ENCODE results near the gene CADPS.

The CADPS gene

DNA sequence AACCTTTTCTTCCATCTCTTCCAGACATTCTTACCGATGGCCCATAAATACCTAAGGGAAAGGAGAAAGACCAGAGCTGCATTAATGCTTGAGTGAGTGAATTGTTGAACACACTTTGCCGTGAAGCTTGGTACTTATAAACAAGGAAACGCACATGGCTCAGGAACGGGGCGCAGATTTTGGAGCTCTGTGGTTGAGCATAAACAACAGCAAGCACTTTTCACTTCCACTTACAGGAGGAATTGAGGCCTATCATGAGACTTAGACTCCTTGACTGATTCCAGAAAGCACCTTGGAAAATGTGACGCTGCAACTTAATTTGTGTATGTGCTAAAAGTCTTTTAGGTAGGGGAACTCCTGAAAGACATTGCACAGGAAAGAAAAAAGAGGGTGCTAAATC is 304.3 kb downstream of the CADPS start:
- H3K4me1 ChIP-seq (ENCODE audit: insufficient read depth, low read length): peaks cover 4% of the 10 kb centered on the region; the same call in 1 of the 2 replicates
- H3K36me3 ChIP-seq (ENCODE audit: insufficient read depth, low read length): no peaks in the 10 kb centered on the region
- no peaks in the 10 kb centered on the region for H3K9me3 ChIP-seq (ENCODE audit: control insufficient read depth, insufficient read depth, low read length)
- H3K9ac ChIP-seq (ENCODE audit: low read depth, low read length): no peak overlapping the region

DNA sequence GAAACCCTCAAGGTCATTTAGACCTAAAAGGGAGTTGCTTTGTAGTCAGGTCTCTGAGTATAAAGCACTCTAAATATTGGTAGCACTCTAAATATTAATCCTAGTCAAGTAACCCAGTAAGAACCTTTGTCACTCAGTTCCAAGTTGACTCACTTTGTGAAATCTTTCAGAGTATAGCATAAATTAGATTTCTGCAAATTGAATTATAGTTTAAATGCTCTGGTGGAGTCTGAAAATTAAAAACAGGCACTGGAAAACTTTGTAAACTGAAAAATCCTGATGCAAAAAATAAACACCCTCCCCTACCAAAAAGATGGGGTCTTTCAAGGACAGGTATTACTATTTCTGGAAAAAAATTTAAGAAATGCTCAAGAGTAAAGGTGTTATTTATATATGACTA is 305.6 kb downstream of the CADPS start:
- Histone ChIP-seq H3K36me3 (ENCODE audit: insufficient read depth, low read length) (no peaks in the 10 kb centered on the region), H3K9me3 (ENCODE audit: control insufficient read depth, insufficient read depth, low read length) (no peaks in the 10 kb centered on the region), H3K9ac (ENCODE audit: low read depth, low read length) (no peak overlapping the region), H3K4me1 (ENCODE audit: insufficient read depth, low read length) (peaks cover 4% of the 10 kb centered on the region; the same call in 1 of the 2 replicates)

DNA sequence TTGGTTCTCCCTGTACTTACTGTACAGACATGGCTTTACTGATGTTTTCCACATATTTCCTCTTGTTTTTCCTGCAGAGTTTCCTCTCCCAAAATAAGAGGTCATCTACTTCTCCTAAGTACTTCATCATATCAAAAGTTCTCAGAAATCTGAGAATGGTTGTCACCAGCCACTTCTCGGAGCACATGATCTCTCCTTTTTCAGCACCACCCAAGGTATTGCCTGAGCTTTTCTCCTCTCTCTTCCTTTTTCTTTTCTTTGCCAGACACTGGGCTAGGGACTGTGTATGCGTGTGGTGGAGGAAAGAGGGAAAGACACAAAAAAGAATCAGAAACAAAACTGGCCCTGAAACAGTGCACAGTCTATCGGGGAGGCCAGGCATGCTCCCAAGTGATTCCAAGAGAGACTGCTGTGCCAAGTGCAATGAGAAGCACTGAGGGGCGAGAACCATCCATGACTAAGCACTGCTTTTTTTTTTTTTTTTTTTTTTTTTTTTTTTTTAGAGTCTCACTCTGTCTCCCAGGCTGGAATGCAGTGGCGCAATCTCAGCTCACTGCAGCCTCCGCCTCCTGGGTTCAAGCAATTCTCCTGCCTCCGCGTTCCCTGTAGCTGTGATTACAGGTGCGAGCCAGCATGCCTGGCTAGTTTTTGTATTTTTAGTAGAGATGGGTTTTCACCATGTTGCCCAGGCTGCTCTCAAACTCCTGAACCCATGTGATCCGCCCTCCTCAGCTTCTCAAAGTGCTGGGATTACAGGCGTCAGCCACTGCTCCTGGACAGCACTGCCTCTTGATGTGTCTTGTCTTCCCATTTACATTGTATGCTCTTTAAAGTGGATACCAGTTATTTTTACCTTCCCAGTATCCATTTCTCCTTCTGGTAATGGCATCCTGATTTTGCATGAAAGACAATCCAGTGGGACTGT is 307.9 kb downstream of the CADPS start:
- H3K4me1 ChIP-seq (ENCODE audit: insufficient read depth, low read length): peaks cover 4% of the 10 kb centered on the region; the same call in 1 of the 2 replicates
- H3K36me3 ChIP-seq (ENCODE audit: insufficient read depth, low read length): no peaks in the 10 kb centered on the region
- H3K9ac ChIP-seq (ENCODE audit: low read depth, low read length): no peak overlapping the region
- no peaks in the 10 kb centered on the region for H3K9me3 ChIP-seq (ENCODE audit: control insufficient read depth, insufficient read depth, low read length)

DNA sequence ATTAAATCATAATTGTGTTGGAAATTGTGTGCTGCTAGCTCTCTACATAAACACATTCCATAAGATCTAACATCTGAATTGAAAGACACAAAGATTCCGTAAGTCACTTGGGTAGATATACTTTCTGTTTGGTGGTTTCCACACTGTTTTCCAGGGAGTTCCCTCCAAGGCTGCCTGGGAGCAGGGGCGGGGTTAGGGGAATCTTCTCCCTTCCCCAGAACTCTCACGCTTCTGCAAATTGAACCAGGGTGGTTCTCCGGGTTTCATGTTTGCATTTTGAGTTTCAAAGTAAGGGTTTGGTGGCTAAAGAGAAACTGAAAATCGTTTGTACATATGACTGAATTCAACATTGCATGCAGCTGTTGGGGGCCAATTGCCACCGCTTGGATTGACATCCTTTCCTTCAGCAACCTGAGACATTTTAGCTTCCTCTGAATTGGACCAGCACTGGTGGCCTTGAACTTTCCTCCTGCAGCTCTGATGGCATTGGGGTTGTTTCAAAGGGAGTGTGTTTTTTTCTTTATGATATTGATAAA is 309.1 kb downstream of the CADPS start:
- Histone ChIP-seq H3K4me1 (ENCODE audit: insufficient read depth, low read length) (peaks cover 4% of the 10 kb centered on the region; the same call in 1 of the 2 replicates), H3K36me3 (ENCODE audit: insufficient read depth, low read length) (no peaks in the 10 kb centered on the region), H3K9me3 (ENCODE audit: control insufficient read depth, insufficient read depth, low read length) (no peaks in the 10 kb centered on the region), H3K9ac (ENCODE audit: low read depth, low read length) (no peak overlapping the region)

DNA sequence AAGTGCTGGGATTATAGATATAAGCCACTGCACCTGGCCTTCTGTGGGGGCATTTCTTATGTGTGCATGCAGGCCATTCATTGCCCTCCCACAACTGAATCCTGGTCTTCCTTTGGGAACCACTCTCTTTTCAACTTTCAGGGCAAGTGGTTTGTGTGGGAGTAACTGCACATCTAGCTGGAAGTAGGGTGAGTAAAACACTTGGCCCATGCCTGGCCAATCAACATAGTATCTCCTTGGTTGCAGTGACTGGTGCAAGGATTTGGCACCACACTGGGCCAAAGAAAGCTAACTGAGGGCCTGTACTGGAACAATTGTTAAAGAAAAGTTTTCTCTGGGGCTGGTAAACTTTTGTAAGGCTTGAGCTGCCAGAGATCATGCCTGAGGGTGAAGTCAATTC is 312.6 kb downstream of the CADPS start:
- Histone ChIP-seq H3K4me1 (ENCODE audit: insufficient read depth, low read length) (peaks cover 4% of the 10 kb centered on the region; the same call in 1 of the 2 replicates), H3K36me3 (ENCODE audit: insufficient read depth, low read length) (no peaks in the 10 kb centered on the region), H3K9ac (ENCODE audit: low read depth, low read length) (no peak overlapping the region), H3K9me3 (ENCODE audit: control insufficient read depth, insufficient read depth, low read length) (no peaks in the 10 kb centered on the region)

DNA sequence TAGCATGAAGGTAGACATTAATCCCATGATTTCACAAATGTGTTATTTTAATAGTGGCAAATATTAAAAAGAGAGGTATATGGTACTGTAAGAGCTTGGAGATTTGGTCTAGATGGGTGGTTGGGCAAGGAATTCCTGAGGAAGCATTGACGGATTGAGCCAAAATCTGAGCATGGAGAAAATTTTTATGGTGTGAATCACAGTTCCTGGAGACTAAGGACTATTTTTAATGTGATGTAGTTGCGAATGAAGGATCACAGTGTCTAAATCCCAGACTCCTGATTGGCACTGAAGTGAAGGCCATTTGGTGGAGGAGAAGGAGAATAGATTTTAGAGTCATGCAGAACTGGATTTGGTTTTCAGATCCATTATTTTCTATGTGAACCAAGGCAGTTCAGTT is 313.2 kb downstream of the CADPS start:
- H3K9me3 ChIP-seq (ENCODE audit: control insufficient read depth, insufficient read depth, low read length): no peaks in the 10 kb centered on the region

DNA sequence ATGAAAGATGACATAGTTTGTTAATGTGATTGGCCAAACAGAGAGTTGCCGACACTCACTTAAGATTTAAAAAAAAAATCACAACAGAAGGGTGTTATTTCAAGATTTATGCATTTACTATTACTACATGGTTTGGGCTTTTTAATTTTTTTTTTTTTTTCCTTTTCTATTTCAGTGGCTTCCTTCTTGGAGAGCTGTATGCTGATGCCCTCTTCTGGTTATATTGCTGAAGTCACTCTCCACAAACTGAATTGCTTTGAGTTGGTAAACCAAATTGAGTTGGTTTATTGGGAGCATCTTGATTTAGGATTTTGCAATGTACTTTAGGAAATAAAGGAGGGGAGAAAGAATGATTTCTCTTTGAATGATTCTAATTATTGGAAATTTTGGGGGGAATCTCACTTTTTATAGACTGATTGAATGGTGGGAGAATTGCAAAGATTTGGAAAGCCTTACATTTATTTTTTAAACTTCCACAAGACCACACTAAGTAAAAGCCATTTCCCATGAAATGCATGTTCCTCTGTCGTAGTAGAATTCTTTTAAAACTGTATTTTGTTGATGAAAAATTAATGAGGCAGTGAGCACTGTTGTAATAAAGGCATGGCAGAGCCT is 315.3 kb downstream of the CADPS start:
- Histone ChIP-seq H3K9ac (ENCODE audit: low read depth, low read length) (no peak overlapping the region), H3K9me3 (ENCODE audit: control insufficient read depth, insufficient read depth, low read length) (no peaks in the 10 kb centered on the region), H3K36me3 (ENCODE audit: insufficient read depth, low read length) (no peaks in the 10 kb centered on the region), H3K4me1 (ENCODE audit: insufficient read depth, low read length) (peaks cover 10% of the 10 kb centered on the region)

More for the DNA sequence above, 313.2 kb downstream of the CADPS start:
- no peaks in the 10 kb centered on the region for H3K36me3 ChIP-seq (ENCODE audit: insufficient read depth, low read length)
- peaks cover under 1% of the 10 kb centered on the region; the same call in 1 of the 2 replicates for H3K4me1 ChIP-seq (ENCODE audit: insufficient read depth, low read length)
- no peak overlapping the region for H3K9ac ChIP-seq (ENCODE audit: low read depth, low read length)

DNA sequence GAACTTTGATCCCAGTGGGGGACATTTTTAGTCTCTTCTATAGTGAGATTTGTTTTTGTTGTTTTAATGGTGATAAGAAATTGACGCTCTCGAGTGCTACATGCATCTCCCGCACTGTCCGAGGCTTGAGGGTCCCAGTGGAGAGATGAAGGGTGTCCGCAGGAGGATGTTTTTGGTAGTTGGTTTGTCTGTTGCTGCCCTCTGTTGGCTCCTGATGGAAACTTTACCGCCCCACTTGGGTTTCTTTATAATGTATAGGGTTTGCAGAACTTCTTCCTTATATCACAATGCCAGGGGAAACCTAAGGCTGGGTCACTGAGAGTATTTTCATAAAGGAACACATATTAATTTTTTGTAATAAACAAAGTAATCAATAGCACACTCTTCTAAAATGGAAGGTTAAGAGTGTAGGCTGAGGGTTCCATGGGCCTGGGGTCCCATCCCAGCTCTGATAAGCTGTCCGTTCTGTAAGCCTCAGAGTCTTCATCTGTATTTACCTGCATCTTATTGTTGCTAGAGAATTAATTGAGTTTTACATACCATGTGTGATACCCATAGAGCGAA is 316.6 kb downstream of the CADPS start:
- Histone ChIP-seq H3K4me1 (ENCODE audit: insufficient read depth, low read length) (peaks cover 10% of the 10 kb centered on the region), H3K9ac (ENCODE audit: low read depth, low read length) (no peak overlapping the region), H3K36me3 (ENCODE audit: insufficient read depth, low read length) (no peaks in the 10 kb centered on the region), H3K9me3 (ENCODE audit: control insufficient read depth, insufficient read depth, low read length) (no peaks in the 10 kb centered on the region)

DNA sequence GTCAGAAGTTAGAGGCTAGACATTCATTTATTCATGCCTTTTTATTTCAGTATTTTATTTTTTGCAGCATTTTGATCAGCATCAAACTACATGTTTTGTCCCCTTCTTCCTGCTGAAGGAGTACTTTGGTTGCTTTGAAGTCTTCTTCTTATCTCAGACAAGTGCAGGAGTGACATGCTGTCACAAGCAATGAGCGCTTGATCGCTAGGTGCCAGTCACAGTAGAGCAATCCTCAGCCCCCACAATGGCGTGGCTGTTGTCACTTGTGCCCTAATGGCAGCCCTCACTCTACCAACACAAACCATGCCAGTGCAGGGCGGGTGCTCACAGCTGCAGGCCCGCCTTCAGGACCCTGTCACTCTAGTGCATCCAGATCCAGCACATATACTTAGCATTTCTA is 317.2 kb downstream of the CADPS start:
- Histone ChIP-seq H3K4me1 (ENCODE audit: insufficient read depth, low read length) (peaks cover 10% of the 10 kb centered on the region), H3K9me3 (ENCODE audit: control insufficient read depth, insufficient read depth, low read length) (no peaks in the 10 kb centered on the region), H3K36me3 (ENCODE audit: insufficient read depth, low read length) (no peaks in the 10 kb centered on the region), H3K9ac (ENCODE audit: low read depth, low read length) (no peak overlapping the region)

DNA sequence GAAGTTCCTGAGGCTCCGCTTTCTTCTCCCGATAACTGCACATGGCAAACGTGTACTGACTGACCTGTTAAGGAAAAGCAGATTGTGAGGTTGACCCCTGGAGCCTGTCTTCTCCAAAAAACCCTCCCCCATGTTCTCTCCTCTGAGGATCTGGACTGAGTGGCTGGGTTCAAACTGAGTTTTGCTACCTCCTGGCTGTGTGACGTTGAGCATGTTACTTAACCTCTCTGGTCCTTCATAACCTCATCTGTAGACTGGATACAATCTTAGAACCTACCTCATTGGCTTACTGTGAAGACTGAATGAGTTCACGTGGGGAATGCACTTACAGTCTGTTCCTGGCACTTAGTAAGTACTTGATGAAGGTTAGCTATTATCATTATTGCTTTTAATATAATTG is 317.8 kb downstream of the CADPS start:
- peaks cover 10% of the 10 kb centered on the region for H3K4me1 ChIP-seq (ENCODE audit: insufficient read depth, low read length)
- H3K9ac ChIP-seq (ENCODE audit: low read depth, low read length): no peak overlapping the region
- no peaks in the 10 kb centered on the region for H3K9me3 ChIP-seq (ENCODE audit: control insufficient read depth, insufficient read depth, low read length)
- no peaks in the 10 kb centered on the region for H3K36me3 ChIP-seq (ENCODE audit: insufficient read depth, low read length)

DNA sequence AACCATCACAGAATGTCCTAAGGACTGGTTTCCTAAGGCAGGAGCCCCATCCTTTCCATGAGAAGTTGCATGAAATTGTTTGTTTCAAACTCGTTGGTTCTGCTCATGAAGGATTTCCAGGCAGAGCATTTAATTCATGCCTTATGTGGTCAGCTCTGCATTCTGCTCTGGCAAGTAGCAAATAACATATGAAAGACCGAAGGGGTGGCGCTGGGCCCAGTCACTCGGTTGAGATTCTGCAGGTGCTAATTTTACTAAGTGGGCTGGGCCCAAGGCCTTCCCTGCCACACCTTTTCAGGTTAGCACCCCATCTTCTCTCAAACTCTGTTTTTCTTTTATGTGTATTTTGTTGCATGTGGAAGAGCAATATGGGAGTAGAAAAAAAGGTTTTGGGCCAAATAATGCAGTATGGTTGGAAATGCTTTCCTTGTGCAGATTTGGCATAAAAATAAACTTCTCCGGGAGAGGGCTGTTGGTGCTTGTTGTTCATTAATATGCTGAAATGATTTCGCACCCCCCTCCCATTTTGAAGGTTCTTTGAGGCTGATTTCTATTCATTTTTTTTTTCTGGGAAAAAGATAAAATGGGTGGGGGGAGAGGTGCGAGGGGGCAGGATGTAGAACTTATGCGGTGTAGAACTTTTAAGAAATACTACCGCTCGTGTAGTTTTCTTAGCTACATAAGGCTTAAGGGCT is 318.9 kb downstream of the CADPS start:
- no peak overlapping the region for H3K9ac ChIP-seq (ENCODE audit: low read depth, low read length)
- H3K4me1 ChIP-seq (ENCODE audit: insufficient read depth, low read length): peaks cover 10% of the 10 kb centered on the region
- no peaks in the 10 kb centered on the region for H3K9me3 ChIP-seq (ENCODE audit: control insufficient read depth, insufficient read depth, low read length)
- H3K36me3 ChIP-seq (ENCODE audit: insufficient read depth, low read length): no peaks in the 10 kb centered on the region

DNA sequence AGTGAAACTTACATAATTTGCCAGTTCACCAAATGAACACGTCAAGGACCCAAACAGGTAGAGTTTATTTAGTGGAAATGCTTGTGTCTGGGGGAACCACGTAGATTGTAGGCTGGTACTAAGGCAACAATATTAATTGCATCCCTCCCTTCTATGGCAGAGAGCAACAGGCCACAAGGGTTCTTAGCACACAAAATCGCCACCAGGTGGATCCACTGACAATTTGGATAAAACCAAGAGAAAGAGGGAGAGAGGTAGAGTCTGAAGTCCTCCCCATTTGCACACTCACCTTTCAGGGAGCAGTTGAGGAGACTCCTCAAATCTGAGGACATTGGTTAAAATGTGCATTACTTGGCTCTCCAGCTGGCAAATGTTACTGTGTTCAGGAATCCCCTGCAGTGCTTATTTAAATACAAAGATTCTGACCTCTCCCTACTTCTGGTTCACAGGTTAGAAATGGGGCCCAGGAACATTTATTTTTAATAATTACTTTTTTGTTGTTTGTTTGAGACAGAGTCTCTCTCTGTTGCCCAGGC is 320.9 kb downstream of the CADPS start:
- Histone ChIP-seq H3K9me3 (ENCODE audit: control insufficient read depth, insufficient read depth, low read length) (no peaks in the 10 kb centered on the region), H3K4me1 (ENCODE audit: insufficient read depth, low read length) (peaks cover 10% of the 10 kb centered on the region), H3K36me3 (ENCODE audit: insufficient read depth, low read length) (no peaks in the 10 kb centered on the region), H3K9ac (ENCODE audit: low read depth, low read length) (no peak overlapping the region)

DNA sequence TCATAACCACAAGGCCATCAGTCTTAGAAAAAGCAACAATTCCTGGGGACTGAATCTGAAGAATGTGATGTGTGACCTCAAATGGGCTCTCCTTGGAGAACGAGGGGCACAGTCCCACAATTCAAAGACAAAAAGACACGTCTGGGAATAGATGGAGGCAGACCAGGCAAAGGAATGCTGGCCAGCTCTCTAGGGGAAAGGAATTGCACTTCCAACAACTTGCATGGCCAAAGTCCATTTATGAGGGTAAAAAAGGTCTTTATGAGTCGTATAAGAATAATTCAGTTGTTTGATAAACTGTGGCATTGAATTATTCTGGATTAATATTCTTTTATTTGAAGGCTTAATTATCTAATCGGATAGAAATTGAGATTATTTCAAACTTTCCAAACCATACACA is 321.4 kb downstream of the CADPS start:
- Histone ChIP-seq H3K9me3 (ENCODE audit: control insufficient read depth, insufficient read depth, low read length) (no peaks in the 10 kb centered on the region), H3K36me3 (ENCODE audit: insufficient read depth, low read length) (no peaks in the 10 kb centered on the region), H3K4me1 (ENCODE audit: insufficient read depth, low read length) (peaks cover 11% of the 10 kb centered on the region), H3K9ac (ENCODE audit: low read depth, low read length) (no peak overlapping the region)

DNA sequence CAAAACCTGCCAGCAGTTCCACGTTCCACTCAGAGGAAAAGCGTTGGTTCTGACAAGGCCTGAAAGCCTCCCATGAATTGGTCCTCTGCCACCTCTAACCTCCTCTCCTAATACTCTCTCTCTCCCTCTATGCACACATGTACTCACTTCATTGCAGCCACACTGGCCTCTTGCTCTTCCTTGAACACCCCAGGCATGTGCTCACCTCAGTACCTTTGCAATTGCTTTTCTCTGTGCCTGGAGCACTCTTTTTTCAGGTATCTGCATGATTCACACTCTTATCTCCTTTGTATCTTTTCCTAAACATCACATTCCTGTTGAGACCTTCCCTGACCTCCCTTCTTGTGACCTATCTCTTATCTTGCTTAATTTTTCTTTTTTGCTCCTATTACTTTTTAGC is 323.7 kb downstream of the CADPS start:
- no peak overlapping the region for H3K9ac ChIP-seq (ENCODE audit: low read depth, low read length)
- no peaks in the 10 kb centered on the region for H3K36me3 ChIP-seq (ENCODE audit: insufficient read depth, low read length)
- H3K9me3 ChIP-seq (ENCODE audit: control insufficient read depth, insufficient read depth, low read length): no peaks in the 10 kb centered on the region
- H3K4me1 ChIP-seq (ENCODE audit: insufficient read depth, low read length): peaks cover 19% of the 10 kb centered on the region
